Fibroblast of peridontal ligament (primary cell): ENCODE measurements around the gene ORM2.
A peak's percentile ranks its signal among the peaks of the same experiment; 100 is the strongest.
"Not testable (repeated sequence)": the region's sequence is repeated elsewhere in the genome, so short reads cannot be mapped to it uniquely, and the experiment has no call there.

Experiments used
- DNase-seq: peaks from one replicate; pipeline ENCODE4 v3.0.0-alpha.2; 2010; ENCODE audit errors: extremely low read depth

Gene ORM2

DNA sequence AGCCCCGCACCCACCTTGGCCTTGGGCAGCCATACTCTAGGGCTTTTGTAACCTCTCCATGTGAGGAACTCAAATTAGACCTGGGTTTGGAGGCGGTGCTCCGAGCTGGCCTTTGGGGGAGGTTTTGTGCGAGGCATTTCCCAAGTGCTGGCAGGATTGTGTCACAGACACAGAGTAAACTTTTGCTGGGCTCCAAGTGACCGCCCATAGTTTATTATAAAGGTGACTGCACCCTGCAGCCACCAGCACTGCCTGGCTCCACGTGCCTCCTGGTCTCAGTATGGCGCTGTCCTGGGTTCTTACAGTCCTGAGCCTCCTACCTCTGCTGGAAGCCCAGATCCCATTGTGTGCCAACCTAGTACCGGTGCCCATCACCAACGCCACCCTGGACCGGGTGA is at the start of gene ORM2:
ORM2 (plus strand) TSS at position 245 of the 398 bp plus-strand sequence; CDS start at position 281, 36 bp downstream.
- not testable (repeated sequence) for DNase-seq

DNA sequence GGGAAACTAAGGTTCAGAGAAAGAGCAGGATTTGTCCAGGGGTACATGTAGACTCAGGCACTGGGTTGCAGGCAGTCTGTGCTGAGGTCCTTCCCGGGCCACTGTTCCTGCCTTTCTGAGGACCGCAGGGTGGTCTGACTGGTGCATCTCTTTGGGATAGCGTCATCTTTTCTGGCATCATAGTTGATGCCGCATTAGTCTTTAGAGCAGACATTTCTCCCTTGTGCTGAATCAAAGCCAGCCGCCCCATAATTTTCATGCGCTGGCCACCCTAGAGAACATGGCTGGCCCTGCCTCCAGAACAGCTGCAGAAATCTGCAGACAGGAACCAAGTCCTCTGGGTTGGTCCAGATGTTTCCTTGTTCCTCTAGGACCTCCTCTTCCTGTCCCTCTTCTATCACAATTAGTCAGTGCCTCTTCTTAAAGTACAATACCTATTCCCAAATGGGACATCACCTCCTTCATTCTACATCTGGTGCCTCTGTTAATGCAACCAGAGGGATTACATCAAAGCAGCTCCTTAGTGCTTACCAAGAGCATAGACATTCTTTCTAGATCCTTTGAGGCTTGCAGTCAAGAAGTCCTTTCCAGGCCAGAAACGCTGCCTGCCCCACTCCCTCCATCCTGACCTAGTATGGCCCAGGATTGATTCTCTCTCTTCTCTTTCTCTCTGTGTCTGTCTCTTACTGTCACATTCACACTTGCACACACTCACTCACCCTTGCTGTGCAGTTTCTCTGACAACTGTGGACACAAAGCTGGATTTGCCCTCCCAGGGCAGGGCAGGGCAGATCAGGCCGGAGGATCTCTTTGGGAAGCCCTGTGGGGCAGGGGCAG is 48.8 kb upstream of the ORM2 start:
- DNase-seq, result no peak

DNA sequence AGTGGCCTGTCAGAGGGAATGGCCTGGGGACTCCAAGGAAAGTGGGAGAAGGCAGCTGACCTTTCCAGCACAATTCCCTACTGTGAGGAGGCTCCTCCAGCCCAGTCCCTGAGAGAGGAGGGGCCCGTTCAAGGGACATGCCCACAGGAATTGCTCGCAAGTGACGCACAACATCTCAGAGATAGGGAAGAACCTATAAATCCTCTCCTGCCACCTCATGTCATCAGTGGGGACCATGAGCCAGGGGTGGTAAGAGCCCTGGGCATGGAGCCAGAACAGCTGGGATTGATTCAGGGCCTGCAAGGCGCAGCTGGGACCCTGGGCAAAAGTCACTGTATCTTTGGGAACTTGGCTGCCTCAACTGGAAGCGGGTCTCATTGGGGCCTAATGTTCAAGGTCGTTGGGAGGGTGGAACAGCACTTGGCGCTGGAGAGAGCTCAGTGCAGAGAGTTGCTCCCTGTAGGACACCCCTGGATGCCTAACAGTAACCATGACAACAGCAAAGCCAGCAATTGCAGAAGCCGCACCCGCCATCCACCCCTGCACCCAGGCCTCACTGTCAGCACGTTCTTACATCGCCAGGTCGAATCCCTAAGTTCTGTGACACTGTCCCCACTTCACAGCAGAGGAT is 48.1 kb upstream of the ORM2 start:
- DNase-seq, result peak; percentile 28

DNA sequence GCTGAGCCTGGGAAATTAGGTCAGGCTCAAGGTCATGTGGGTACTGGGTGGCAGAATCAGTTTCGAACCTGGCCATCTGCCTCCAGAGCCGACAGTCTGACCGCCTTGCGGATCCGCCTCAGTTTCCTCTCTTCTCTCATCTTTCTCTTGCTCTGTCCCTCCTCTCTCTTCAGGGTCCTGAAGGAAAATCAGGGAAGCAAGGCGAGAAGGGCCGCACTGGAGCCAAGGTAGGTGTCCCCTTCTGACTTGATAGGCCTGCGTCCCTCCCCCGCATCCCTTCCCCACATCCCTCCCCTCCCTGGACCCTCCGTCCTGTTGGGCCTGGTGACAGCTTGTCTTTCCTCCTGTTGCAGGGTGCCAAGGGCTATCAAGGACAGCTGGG is 47.6 kb upstream of the ORM2 start:
- no peak for DNase-seq

DNA sequence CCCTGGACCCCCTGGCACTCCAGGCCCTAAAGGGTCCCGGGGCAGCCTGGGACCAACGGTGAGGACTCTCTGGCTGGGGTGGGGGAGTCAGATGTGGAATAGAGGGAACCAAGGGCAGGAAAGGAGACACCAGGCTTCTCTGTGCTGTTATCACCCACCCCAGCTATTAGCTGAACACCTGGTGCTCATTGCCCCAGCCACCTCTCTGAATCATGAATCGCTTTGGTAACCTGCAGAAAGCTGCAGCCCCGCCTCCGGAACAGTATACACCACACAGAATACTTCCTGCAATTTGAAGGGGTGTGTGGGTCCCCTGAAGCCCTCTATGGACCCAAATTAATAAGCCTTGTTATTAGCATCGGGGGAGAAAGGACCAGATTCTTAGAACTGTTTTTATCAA is 47.2 kb upstream of the ORM2 start:
- DNase-seq, result no peak

DNA sequence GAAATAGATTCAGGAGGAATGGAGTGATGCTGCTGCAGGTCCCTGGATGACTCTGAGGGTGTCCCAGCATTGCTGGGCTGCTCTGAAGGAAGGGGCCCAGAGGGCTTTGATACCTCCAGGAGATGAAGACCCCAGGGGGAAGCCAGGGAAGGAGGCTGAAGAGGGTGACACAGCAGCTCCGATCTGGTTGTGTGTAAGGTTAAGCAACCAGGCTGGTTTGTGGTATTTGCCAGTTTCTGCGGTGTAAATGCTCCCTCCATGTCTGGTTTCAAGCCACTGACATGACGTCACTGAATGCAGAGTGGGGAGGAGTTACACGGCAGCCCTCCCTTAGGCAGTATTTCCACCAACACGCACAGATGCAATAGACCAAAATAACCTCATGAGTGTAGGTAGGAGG is 46.7 kb upstream of the ORM2 start:
- DNase-seq, result peak; percentile 95

DNA sequence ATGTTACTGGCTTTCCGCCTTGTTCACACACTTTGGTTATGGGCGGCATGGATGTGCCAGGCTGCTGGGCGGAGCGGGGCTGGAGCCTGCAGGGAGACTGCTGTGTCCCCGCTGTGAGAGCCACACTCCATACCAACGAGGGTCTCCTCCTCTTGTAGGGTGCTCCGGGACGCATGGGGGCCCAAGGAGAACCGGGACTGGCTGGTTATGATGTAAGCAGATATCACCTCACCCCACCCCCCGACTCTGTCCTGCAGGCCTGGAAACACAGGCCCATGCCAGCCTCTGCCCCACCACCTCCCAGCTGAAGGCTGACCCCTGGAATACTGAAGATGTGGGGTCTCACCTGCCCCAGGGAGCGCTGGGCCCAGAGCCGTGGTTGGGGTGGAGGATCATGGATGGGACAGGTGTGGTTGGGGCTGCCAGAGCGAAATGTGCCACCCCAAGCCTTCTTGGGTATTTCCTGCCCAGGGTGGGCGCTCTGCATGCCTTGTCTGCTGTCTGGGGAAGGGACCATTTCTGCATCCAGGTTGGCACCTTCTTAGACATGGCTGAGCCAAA is 46.0 kb upstream of the ORM2 start:
- DNase-seq, result no peak

DNA sequence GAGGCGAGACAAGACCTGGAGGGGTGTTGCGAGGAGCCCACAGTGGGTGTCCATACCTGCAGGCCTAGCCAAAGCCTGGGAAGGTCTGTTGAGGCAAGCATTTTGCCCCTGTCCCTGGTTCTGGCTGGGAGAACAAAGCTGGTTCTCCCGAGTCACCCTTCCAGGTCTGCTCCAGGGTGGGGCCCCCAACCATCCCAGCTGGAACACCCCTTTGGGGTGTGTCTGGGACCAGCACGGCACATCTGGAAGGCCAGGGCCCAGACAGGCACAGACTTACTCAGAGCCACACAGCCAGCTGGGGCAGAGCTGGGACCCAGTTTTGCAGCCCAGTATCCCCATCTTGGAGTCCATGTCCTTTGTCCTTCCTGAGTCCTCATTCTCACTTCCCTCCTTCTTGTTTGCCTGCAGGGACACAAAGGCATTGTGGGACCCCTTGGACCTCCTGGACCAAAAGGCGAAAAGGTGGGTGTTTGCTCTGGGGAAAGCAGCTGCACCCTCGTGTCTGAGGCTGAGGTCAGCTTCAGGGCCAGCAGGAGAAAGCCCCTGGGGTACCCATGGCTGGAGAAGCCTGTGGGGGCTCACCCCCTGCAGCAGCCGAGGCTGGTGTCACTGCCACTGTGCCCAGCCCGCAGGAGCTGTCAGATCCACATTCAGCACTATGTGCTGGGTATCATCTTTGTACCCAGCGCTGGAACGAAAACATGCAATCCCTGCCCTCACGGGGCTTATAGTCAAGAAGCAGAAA is 45.2 kb upstream of the ORM2 start:
- no peak for DNase-seq

DNA sequence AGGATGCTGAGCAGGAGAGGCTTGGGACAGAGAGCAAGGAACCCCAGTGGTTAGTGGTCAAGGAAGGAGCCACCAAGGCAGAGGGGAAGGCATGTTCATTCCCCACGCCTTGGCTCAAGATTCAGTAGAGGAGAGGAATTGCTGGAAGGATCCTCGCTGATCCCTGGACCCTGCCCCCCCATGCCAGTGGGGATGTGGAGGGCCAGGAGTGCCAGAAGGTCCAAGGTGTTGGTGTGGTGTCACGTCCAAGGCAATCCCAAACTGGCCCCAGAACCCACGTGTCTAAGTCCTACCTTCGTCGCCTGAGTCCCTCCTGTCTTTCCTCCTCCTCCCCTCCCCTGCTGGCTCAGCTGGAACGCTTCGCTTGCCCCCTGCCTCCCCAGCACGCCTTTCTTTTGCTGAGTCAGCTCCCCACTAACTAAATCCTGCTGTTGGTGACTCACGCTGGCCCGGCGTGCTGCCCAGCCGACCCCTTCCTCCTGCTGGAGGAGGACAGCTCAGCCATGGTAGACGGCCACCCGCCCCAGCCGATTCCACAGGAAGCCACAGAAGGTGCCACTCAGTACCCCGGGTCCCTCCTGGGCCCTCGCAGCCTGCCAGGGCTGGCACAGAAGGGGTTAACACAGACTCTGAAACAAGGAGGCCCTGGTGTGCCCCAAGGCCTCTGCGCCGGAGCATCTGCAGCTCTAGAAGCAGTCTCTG is 44.4 kb upstream of the ORM2 start:
- DNase-seq, result peak; percentile 91

DNA sequence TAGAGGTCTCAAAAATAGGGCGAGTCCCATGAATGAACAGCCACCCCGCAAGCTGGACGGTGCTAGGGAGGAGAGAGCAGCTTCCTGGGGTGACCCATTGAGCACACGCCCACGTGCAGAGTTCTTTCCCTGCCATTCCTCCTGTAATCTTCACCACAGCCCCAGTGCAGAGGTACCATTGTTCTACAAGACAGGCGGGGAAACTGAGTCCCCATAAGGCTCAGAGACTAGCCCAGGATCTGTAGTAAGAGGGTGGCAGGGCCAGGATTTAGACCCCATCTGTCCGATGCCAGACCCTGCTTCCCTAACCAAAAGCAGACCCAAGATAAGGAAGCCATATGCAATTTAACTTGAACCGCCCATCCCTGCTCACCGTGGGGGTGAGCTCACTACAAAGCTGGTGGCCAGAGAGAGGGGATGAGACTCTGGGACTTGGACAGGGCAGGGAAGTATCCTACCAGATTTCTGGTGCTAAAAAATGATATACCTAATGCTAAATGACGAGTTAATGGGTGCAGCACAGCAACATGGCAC is 43.5 kb upstream of the ORM2 start:
- DNase-seq, result no peak

DNA sequence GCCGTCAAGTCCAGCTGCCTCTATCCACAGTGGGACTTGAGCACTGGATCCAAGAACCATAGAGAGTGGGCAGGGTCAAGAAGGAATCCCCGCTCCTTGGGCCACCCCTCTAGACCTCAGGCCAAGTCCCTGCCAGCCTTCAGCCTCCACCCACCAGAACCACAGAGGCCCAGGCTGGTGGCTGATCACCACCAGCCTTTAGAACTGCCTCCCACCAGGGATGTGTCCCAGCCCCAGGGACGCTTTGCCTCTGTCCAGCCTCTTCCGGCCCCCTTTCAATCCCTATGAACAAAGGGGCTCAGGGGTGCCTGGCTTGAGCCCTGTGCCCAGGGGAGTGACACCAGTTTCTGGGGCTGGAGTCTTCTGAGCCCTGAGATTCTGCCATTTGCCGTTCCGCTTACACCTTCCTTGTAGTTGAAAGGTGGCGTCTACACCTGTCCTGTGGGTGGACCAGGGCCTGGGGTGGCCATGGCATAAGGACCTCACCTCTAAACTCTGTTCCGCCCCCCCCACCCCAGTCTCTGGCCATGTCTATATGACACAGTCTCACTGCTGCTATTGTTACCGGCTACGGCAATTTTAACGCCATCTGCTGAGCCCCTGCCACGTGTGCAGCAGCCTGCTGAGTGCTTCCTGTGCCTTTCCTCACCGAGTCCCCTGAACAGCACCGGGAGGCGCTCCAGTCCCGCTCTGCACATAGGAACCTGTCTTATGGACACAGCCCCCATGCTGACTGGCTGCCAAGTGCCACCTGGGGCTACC is 42.5 kb upstream of the ORM2 start:
- DNase-seq, result no peak

DNA sequence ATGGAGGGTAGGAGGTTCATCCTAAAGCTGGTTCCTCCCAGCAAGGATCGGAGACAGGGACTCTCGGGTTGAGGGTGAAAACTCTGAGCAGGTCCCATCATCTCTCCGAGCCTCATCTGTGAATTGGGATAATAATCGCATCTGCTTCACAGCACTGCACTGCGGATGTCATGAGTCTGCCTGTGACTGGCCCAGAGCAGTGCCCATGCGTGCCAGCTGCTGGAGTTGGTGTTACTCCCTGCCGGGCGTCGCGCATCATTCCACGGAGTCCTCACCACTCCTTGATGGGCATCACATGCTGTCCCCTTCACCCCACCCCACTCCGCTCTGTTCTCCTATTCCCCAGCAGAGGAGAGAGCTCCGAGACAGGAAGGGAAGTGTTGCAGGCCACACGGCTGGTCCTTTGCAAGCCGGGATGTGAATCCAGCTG is 41.9 kb upstream of the ORM2 start:
- no peak for DNase-seq

DNA sequence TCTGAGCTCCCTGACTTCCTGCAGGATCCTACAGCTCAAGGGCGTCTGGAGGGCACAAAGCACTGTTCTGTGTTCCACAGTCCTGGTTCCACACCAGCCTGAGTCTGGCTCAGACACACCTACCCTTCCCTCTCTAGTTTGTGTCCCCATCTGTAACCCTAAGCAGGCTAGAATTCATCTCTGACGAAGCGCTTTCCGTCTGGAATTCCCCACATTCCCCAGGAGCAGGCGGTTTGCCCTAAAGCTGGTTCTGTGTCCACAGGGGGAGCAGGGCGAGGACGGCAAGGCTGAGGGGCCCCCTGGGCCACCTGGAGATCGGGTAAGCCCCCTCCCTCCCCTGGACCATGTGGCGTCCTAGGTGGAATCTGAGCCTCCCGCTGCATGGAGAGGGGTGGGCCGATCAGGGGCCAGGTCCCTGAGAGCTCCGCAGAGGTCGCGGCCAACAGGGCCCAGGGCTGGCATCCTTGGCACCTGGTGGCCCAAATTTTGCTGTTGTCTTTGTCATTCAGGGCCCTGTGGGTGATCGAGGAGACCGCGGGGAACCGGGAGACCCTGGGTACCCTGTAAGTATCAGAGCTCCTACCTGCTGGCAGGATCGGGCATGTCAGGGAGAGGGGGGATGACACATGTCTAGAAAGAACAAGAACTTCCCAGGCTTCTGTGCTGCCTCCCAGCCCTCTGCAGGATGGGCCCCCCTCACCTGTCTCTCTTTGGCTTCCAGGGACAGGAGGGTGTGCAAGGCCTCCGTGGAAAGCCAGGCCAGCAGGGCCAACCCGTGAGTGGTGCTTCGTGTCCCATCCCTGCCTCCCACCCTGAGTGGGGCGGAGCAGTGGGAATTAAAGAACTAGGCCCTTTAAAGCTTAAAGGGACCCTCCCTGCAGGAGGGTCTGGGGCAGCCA is 41.2 kb upstream of the ORM2 start:
- DNase-seq, result peak; percentile 41

DNA sequence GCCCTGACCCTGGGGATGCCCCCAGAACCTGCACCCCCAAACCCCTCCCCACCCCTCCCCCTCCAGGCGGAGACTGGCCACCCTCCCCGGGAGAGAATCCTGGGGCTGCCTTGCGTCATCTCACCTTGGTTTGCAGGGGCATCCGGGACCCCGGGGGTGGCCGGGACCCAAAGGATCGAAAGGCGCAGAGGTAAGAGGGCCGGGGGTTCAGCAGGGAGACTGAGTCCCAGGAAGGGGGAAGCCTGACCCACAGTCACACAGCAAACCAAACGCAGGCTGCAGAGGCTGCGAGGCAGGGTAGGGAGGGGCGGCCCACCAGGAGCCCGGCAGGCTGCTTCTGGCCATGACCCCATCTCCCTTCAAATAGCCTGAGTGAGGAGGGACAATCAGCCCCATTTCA is 40.6 kb upstream of the ORM2 start:
- no peak for DNase-seq

DNA sequence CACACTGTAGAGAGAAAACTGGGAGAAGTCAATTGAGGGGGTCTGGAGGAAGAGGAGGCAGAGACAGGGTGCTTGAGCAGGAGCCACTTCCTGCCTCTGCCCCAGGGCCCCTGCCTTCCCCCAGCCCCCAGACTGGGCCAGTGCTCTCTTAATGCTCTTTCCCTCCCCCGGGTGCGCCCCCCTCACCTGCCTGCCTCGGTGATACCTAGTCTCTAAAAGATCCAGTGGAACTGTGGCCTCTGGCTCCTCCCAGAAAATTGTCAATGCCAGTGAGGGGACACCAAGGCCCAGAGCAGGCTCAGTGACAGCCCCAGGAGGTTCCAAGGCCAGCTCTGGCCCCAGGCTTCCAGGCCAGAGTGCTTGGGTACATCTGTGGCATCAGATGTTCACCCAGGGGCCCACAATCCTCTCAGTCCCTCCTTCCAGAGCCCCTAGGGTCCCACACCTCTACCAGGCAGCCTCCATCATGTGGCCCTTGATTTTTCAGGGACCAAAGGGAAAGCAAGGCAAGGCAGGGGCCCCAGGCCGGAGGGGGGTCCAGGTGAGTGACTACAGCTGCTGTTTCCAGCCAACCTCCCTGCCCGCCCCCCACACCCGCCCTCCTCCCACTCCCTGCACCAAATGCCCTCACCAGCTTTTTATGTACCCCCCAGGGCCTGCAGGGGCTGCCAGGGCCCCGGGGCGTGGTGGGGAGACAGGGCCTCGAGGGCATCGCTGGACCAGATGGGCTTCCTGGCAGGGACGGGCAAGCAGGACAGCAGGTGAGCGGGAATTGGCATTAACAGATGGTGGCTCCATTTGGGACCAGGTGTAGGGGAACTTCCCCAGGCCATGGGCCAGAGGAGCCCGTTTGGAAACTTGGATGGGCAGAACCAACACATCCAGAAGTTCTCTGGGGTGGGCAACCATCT is 39.8 kb upstream of the ORM2 start:
- DNase-seq, result no peak

DNA sequence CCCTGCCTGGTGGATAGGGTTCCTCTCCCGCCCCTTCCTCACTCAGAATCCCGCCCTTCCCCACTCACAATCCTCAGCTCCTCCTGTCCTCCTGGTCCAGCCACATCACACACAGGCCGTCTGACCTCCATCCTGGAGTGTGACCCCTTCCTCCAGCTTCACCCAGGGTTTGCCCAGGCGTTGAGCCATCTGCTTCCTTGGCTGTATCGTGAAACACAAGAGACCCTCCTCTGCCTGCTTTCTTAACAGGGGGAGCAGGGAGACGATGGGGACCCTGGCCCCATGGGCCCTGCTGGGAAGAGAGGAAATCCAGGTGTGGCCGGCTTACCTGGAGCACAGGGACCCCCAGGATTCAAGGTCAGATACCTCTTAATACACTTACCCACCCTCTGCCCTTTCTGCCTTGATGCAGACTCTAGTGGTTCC is 39.1 kb upstream of the ORM2 start:
- no peak for DNase-seq

DNA sequence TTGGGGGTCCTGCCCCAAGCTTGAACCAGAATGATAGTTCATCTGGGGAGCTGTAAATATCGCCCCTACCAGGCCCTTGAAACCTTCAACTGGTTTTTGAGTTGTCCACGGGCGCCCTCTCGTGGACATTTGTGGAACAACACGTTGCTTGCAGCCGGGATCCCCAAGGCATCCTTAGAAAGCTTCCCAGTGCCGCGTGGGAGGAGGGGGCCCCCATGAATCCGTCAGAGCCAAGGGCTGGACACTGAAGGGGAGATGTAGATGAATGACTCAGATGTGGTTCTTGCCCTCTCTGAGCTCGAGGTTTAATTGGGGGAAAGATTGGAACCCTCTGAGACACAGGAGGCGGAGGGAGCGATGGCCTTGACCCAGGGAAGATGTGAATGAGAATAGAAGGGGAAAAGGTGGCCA is 38.6 kb upstream of the ORM2 start:
- DNase-seq, result peak; percentile 76

DNA sequence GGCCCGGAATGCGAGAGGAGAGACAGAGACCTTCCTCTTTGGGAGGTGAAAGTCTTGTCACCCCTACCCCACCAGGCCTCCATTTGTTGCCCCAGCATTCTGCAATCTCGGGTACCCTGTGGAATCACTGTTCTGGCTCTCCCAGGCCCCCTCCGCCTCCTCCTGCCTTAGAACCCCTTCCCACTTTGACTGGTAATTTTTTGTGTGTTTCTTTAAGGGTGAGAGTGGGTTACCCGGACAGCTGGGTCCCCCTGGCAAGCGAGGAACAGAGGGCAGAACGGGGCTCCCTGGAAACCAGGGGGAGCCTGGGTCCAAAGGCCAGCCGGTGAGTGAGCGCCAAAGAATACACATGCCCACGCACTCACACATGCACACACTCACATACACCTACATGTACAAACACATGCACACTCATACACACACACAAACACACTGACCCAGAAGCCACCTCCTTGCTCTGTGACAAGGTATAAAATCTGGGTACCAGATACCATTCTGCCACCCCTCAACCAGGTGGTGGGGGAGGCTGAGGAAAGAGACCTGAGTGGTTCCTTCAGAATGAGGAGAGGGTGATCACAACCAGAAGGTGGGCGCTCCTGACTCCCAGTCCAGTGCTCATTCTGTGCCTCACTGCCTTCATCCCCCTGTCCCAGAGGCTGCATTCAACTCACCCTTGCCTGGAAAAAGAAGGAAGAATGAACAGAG is 37.6 kb upstream of the ORM2 start:
- no peak for DNase-seq
